Activated CD4-positive, alpha-beta memory T cell treated with anti-CD3 and anti-CD28 coated beads, Interleukin-2, amount 10 ng/mL, durations not matched to agents 7 days and 5 days (primary cell): ENCODE measurements around the gene PCDHB7. TPM values are rescaled to one million over a fixed set of nuclear protein-coding genes. Genes with fewer than 3 reads are reported as not detected.
A peak's percentile ranks its signal among the peaks of the same experiment; 100 is the strongest.
"Not testable (repeated sequence)": the region's sequence is repeated elsewhere in the genome, so short reads cannot be mapped to it uniquely, and the experiment has no call there.

ENCODE experiments used
- CTCF ChIA-PET: fragments of 350-600 bp; sonication (Branson Sonifier 250); formaldehyde crosslinking; loops from one replicate; lab custom pipeline; 2021; ENCODE audit warnings: antibody characterized with exemption, inconsistent platforms; lab: Charles Lee
- POLR2A ChIA-PET: fragments of 350-600 bp; sonication (Branson Sonifier 250); formaldehyde crosslinking; loops from one replicate; lab custom pipeline; 2021; ENCODE audit warnings: antibody characterized with exemption; lab: Charles Lee
- DNase-seq: peaks from one replicate; pipeline ENCODE4 v3.0.0-alpha.2; 2020
- H3K27ac Mint-ChIP-seq: one replicate; pipeline ENCODE4 v1.8.0; 2021; ENCODE audit warnings: mild to moderate bottlenecking, mixed read lengths
- H3K27me3 Mint-ChIP-seq: one replicate; pipeline ENCODE4 v1.8.0; 2021; ENCODE audit warnings: mixed read lengths
- H3K36me3 Mint-ChIP-seq: one replicate; pipeline ENCODE4 v1.8.0; 2021; ENCODE audit warnings: low read depth, mixed read lengths
- H3K4me1 Mint-ChIP-seq: one replicate; pipeline ENCODE4 v1.8.0; 2021; ENCODE audit warnings: mixed read lengths
- H3K4me3 Mint-ChIP-seq: one replicate; pipeline ENCODE4 v1.8.0; 2021; ENCODE audit warnings: mild to moderate bottlenecking, mixed read lengths
- H3K9me3 Mint-ChIP-seq: one replicate; pipeline ENCODE4 v1.8.0; 2021; ENCODE audit warnings: mixed read lengths
- total RNA-seq, 2 experiments: library from RNA; stranded (reverse); gene quantifications; one replicate each; pipeline ENCODE4 v1.2.3, GENCODE V29; 2021

PCDHB7 gene
- total RNA-seq, 2 experiments from 2014 or later, result not detected

- H3K27me3 Mint-ChIP-seq, H3K36me3 Mint-ChIP-seq, H3K27ac Mint-ChIP-seq, CTCF ChIA-PET, H3K4me1 Mint-ChIP-seq, DNase-seq, POLR2A ChIA-PET, H3K4me3 Mint-ChIP-seq: not testable (repeated sequence)
- H3K9me3 Mint-ChIP-seq, result peaks cover 20% of the 10 kb centered on the region
These were observed 16.7 kb downstream of the PCDHB7 start for GRCh38 chr5:141189131-141189530.

- H3K36me3 Mint-ChIP-seq, result peaks cover 3% of the 10 kb centered on the region
- DNase-seq, result peak; percentile 29
- H3K27ac Mint-ChIP-seq, result no peak within 1 kb of the TSS
- CTCF ChIA-PET, result interaction anchor here (1.2 kb wide), 1 partner anchor 15 kb away, joined by 3 read pairs; the partner anchor contains the start of gene PCDHB8
- H3K4me3 Mint-ChIP-seq, result no peak within 1 kb of the TSS
- H3K27me3 Mint-ChIP-seq, result peaks cover 10% of the 10 kb centered on the region
- H3K9me3 Mint-ChIP-seq, result peaks cover 21% of the 10 kb centered on the region
- POLR2A ChIA-PET, result no interaction called here
- no peaks in the 10 kb centered on the region for H3K4me1 Mint-ChIP-seq
These were observed 19.8 kb downstream of the PCDHB7 start, which contains the start of gene PCDHB10 for GRCh38 chr5:141192110-141192725. PCDHB10 (plus strand) TSS chr5:141192353; CDS start chr5:141192553, 200 bp downstream.

- CTCF ChIA-PET, H3K4me3 Mint-ChIP-seq, H3K4me1 Mint-ChIP-seq, H3K27ac Mint-ChIP-seq, DNase-seq, H3K27me3 Mint-ChIP-seq, POLR2A ChIA-PET, H3K36me3 Mint-ChIP-seq: not testable (repeated sequence)
- H3K9me3 Mint-ChIP-seq, result peaks cover 18% of the 10 kb centered on the region
These were observed 21.9 kb downstream of the PCDHB7 start for GRCh38 chr5:141194332-141194731.

GRCh38 chr5:141196363-141196762 lies 23.9 kb downstream of the PCDHB7 start:
- no peak overlapping the region for H3K27ac Mint-ChIP-seq
- ChIA-PET CTCF (interaction anchor here (1.5 kb wide), 1 partner anchor 10 kb away, joined by 4 read pairs; the partner anchor contains the start of gene PCDHB9), POLR2A (no interaction called here)
- peaks cover 7% of the 10 kb centered on the region for H3K27me3 Mint-ChIP-seq
- H3K4me3 Mint-ChIP-seq, result no peak overlapping the region
- no peak for DNase-seq
- no peaks in the 10 kb centered on the region for H3K4me1 Mint-ChIP-seq
- peaks cover 22% of the 10 kb centered on the region for H3K9me3 Mint-ChIP-seq
- H3K36me3 Mint-ChIP-seq, result no peaks in the 10 kb centered on the region

GRCh38 chr5:141199359-141200235 lies 27.2 kb downstream of the PCDHB7 start, which contains the start of gene PCDHB11:
PCDHB11 (plus strand) TSS chr5:141199627; CDS start chr5:141199775, 148 bp downstream.
- H3K36me3 Mint-ChIP-seq, result peaks cover 2% of the 10 kb centered on the region
- CTCF ChIA-PET, result interaction anchor here (1.0 kb wide), 1 partner anchor 218 kb away, joined by 3 read pairs; the partner anchor contains the start of gene PCDHGB7
- POLR2A ChIA-PET, result no interaction called here

GRCh38 chr5:141201126-141201525 lies 28.7 kb downstream of the PCDHB7 start:
- H3K4me3 Mint-ChIP-seq, POLR2A ChIA-PET, DNase-seq, CTCF ChIA-PET, H3K36me3 Mint-ChIP-seq, H3K27ac Mint-ChIP-seq, H3K27me3 Mint-ChIP-seq, H3K4me1 Mint-ChIP-seq: not testable (repeated sequence)
- H3K9me3 Mint-ChIP-seq, result peaks cover 13% of the 10 kb centered on the region

More at GRCh38 chr5:141199359-141200235, 27.2 kb downstream of the PCDHB7 start, which contains the start of gene PCDHB11:
- Mint-ChIP-seq H3K4me1 (no peaks in the 10 kb centered on the region), H3K27ac (no peak within 1 kb of the TSS), H3K27me3 (no peaks in the 10 kb centered on the region), H3K4me3 (no peak within 1 kb of the TSS), H3K9me3 (peaks cover 14% of the 10 kb centered on the region)
- no peak for DNase-seq

GRCh38 chr5:141201646-141202045 lies 29.2 kb downstream of the PCDHB7 start:
- CTCF ChIA-PET, H3K36me3 Mint-ChIP-seq, H3K27ac Mint-ChIP-seq, H3K9me3 Mint-ChIP-seq, DNase-seq, H3K4me3 Mint-ChIP-seq, H3K4me1 Mint-ChIP-seq, H3K27me3 Mint-ChIP-seq, POLR2A ChIA-PET: not testable (repeated sequence)

GRCh38 chr5:141208478-141208877 lies 36.0 kb downstream of the PCDHB7 start, which contains the start of gene PCDHB12:
PCDHB12 (plus strand) TSS chr5:141208719; CDS start chr5:141208908, 189 bp downstream.
- DNase-seq, result no peak
- Mint-ChIP-seq H3K27me3 (peaks cover 5% of the 10 kb centered on the region), H3K9me3 (no peaks in the 10 kb centered on the region), H3K27ac (no peak within 1 kb of the TSS), H3K4me1 (no peaks in the 10 kb centered on the region), H3K36me3 (no peaks in the 10 kb centered on the region), H3K4me3 (no peak within 1 kb of the TSS)
- CTCF ChIA-PET, result no interaction called here
- POLR2A ChIA-PET, result no interaction called here

- H3K9me3 Mint-ChIP-seq, H3K4me3 Mint-ChIP-seq, POLR2A ChIA-PET, CTCF ChIA-PET, H3K4me1 Mint-ChIP-seq, H3K27ac Mint-ChIP-seq, H3K36me3 Mint-ChIP-seq, DNase-seq: not testable (repeated sequence)
- peaks cover 15% of the 10 kb centered on the region for H3K27me3 Mint-ChIP-seq
These were observed 37.8 kb downstream of the PCDHB7 start for GRCh38 chr5:141210281-141210680.

GRCh38 chr5:141210849-141211248 lies 38.4 kb downstream of the PCDHB7 start:
- H3K4me1 Mint-ChIP-seq, H3K36me3 Mint-ChIP-seq, POLR2A ChIA-PET, H3K9me3 Mint-ChIP-seq, H3K4me3 Mint-ChIP-seq, CTCF ChIA-PET, H3K27ac Mint-ChIP-seq, DNase-seq: not testable (repeated sequence)
- H3K27me3 Mint-ChIP-seq, result peaks cover 16% of the 10 kb centered on the region

- DNase-seq, POLR2A ChIA-PET, H3K36me3 Mint-ChIP-seq, H3K4me1 Mint-ChIP-seq, H3K27ac Mint-ChIP-seq, H3K4me3 Mint-ChIP-seq: not testable (repeated sequence)
- CTCF ChIA-PET, result interaction anchor here (0.7 kb wide), 1 partner anchor 35 kb away, joined by 3 read pairs; no protein-coding TSS in a partner anchor
- peaks cover 20% of the 10 kb centered on the region for H3K9me3 Mint-ChIP-seq
- H3K27me3 Mint-ChIP-seq, result peaks cover 19% of the 10 kb centered on the region
These were observed 41.4 kb downstream of the PCDHB7 start, which contains the start of gene PCDHB13 for GRCh38 chr5:141213656-141214339. PCDHB13 (plus strand) TSS chr5:141213919; CDS start chr5:141214124, 205 bp downstream.

GRCh38 chr5:141214583-141214982 lies 42.1 kb downstream of the PCDHB7 start:
- H3K27ac Mint-ChIP-seq, result not testable (repeated sequence)
- CTCF ChIA-PET, result interaction anchor here (0.7 kb wide), 1 partner anchor 36 kb away, joined by 3 read pairs; no protein-coding TSS in a partner anchor

More at GRCh38 chr5:141214583-141214982, 42.1 kb downstream of the PCDHB7 start:
- POLR2A ChIA-PET, H3K36me3 Mint-ChIP-seq, H3K4me1 Mint-ChIP-seq, H3K4me3 Mint-ChIP-seq, DNase-seq: not testable (repeated sequence)
- H3K27me3 Mint-ChIP-seq, result peaks cover 16% of the 10 kb centered on the region
- peaks cover 23% of the 10 kb centered on the region for H3K9me3 Mint-ChIP-seq
